Measurements from ENCODE around the gene VWF. TPM values are rescaled to one million over a fixed set of nuclear protein-coding genes. Genes with fewer than 3 reads are reported as not detected.
A peak's percentile ranks its signal among the peaks of the same experiment; 100 is the strongest.

Gene VWF
- total and polyA plus RNA-seq, 2 of the 4 experiments (the other 2 are of a cell fraction), result under 0.01 to 0.09 TPM

DNA sequence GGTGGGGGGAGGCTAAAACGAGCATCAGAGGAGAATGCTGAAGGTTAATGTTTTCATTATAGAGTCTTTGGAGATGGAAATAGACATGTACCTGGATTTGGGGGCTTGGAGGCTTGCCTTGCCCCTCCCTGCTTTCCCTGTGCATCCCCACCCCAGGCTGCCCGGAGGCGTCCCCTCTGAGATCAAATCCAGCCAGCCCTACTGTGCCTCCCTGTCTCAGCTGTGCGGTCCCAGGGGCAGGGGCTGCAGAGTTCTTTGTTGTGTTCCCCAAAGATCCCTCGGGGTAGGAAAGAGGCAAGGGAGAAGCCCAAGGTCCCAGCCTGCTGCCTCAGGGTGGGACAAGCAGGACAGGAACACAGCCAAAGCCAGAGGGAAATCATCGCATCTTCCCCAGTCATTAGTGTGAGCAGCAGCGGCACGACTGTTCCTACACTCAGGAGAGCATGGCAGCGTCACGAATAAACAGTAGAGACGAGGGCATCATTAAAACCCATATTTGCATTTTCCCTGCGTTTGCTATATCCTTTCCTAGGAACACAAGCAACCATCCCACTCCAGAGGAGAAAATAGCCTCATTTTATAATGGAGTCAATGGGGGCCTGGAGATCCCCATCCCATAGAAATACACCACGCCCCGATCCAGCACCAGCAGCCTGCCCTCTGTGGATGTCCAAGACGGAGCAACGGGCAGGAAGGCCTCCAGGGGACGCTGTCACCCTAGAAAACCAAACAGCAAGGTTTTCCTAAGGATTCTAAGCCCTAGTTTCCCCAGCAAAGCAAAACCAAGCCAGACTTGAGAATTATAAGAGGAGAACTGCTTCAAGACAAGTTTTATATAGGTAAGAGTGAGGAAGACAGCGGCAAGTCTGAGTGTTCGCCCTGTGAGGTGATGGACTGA, 211.8 kb downstream of the VWF start:
- Histone ChIP-seq H3K79me1 (ENCODE audit: low read depth in 1 of 2, low read length in 2 of 2) (no peaks in the 10 kb centered on the region), H3K36me3 (ENCODE audit: control insufficient read depth, insufficient read depth, low read length) (no peaks in the 10 kb centered on the region), H2BK20ac (ENCODE audit: low read depth, low read length) (no peak overlapping the region), H3K4me2 (ENCODE audit: low read depth, low read length) (no peak overlapping the region), H3K9me3 (ENCODE audit: control insufficient read depth, insufficient read depth, low read length) (no peaks in the 10 kb centered on the region), H3K23ac (ENCODE audit: low read depth, low read length) (no peak overlapping the region), H3K4ac (ENCODE audit: low read depth, low read length) (no peak overlapping the region), H2BK120ac (ENCODE audit: low read depth, low read length) (no peak overlapping the region), H3K18ac (ENCODE audit: low read depth, low read length) (no peak overlapping the region), H3K56ac (ENCODE audit: extremely low read depth, insufficient read depth, low read length) (no peak overlapping the region), H3K4me1 (ENCODE audit: control insufficient read depth, insufficient read depth, low read length) (no peaks in the 10 kb centered on the region), H2BK5ac (ENCODE audit: low read depth, low read length, poor library complexity, severe bottlenecking) (no peak overlapping the region), H4K8ac (ENCODE audit: low read depth in 2 of 2, low read length in 2 of 2) (no peak overlapping the region), H2AK9ac (replicated peaks; ENCODE audit: low read depth, low read length, poor library complexity) (no peak overlapping the region), H3K27ac (ENCODE audit: insufficient read depth, low read length) (no peak overlapping the region), H4K5ac (ENCODE audit: low read depth, low read length) (no peak overlapping the region), H3K4me3 (ENCODE audit: insufficient read depth, low read depth, low read length) (no peak overlapping the region), H2BK15ac (ENCODE audit: low read depth, low read length) (no peak overlapping the region), H2AFZ (replicated peaks; ENCODE audit: low read length, poor library complexity) (no peak overlapping the region), H3K14ac (replicated peaks; ENCODE audit: low read depth, low read length) (no peak overlapping the region), H4K20me1 (ENCODE audit: insufficient read depth, low read length) (no peaks in the 10 kb centered on the region), H4K91ac (ENCODE audit: insufficient read depth, low read depth, low read length) (no peak overlapping the region), H3K9me1 (ENCODE audit: insufficient read depth, low read length) (no peaks in the 10 kb centered on the region), H3K9ac (ENCODE audit: low read depth, low read length) (no peak overlapping the region), H3K27me3 (ENCODE audit: control insufficient read depth, insufficient read depth, low read length) (peaks cover 31% of the 10 kb centered on the region), H2AK5ac (ENCODE audit: low read depth, low read length) (no peak overlapping the region)
- POLR2A ChIA-PET (ENCODE audit: unreplicated experiment), result no interaction called here
- DNase-seq (no peak), ATAC-seq (ENCODE audit: low read depth) (0 out of 2 replicates have a peak, but pooled peaks have one; percentile 37)
- in situ Hi-C loops (cut with MboI; ENCODE audit: low sequenced_read_pairs), result no loop called here
- TF ChIP-seq MAFK (IDR thresholded peaks at IDR 0.05; ENCODE audit: low read depth, low read length) (no peak), USF2 (IDR thresholded peaks at IDR 0.05; ENCODE audit: low read depth, low read length) (no peak), RAD21 (IDR thresholded peaks at IDR 0.05; ENCODE audit: low read length) (no peak), CEBPB (IDR thresholded peaks at IDR 0.05; ENCODE audit: low read depth, low read length) (no peak), CHD1 (IDR thresholded peaks at IDR 0.05; ENCODE audit: low read depth, low read length) (no peak)
- TF ChIP-seq, protein P1, sequence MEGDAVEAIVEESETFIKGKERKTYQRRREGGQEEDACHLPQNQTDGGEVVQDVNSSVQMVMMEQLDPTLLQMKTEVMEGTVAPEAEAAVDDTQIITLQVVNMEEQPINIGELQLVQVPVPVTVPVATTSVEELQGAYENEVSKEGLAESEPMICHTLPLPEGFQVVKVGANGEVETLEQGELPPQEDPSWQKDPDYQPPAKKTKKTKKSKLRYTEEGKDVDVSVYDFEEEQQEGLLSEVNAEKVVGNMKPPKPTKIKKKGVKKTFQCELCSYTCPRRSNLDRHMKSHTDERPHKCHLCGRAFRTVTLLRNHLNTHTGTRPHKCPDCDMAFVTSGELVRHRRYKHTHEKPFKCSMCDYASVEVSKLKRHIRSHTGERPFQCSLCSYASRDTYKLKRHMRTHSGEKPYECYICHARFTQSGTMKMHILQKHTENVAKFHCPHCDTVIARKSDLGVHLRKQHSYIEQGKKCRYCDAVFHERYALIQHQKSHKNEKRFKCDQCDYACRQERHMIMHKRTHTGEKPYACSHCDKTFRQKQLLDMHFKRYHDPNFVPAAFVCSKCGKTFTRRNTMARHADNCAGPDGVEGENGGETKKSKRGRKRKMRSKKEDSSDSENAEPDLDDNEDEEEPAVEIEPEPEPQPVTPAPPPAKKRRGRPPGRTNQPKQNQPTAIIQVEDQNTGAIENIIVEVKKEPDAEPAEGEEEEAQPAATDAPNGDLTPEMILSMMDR (conservative IDR thresholded peaks at IDR 0.05; ENCODE audit: low read depth, low read length), result peak; percentile 30
- no TSS peak for BruUV-seq (replicated peaks)
- WGBS, 2 experiments (ENCODE audit: extremely low coverage in 2 of 2, insufficient read length in 1 of 2), result 75% methylated on average over 6 of the region's 19 CpGs; no CpG with 5 or more reads in 1 of the 2 experiments
- CTCF ChIA-PET, result no interaction called here
- intact Hi-C loops (cut with micrococcal nuclease), result no loop called here
- dilution Hi-C loops (cut with HindIII; ENCODE audit: low sequenced_read_pairs, unreplicated experiment), result no loop called here

All from IMR-90 (cell line).